Esophagus squamous epithelium (tissue), 4 donors: Measurements from ENCODE around the gene CST2.

Source experiments
- CTCF ChIP-seq, 6 experiments: fragments of 450-650 bp in 4 of 6; fragments of 200-600 bp in 2 of 6; sonication (generic) in 2 of 6; IDR thresholded peaks; one replicate each; pipeline ENCODE4 v1.5.1; 2016 to 2019; ENCODE audit warnings: antibody characterized with exemption in 6 of 6, mild to moderate bottlenecking in 4 of 6, moderate library complexity in 4 of 6
- POLR2A ChIP-seq, 4 donors: fragments of 450-650 bp; IDR thresholded peaks; one replicate each; pipeline ENCODE4 v1.6.1; 2017; ENCODE audit warnings: antibody characterized with exemption in 4 of 4, mild to moderate bottlenecking in 4 of 4, moderate library complexity in 3 of 4

- no peak for TF ChIP-seq POLR2A (IDR thresholded peaks at IDR 0.05)
- no peak for TF ChIP-seq CTCF (IDR thresholded peaks at IDR 0.05)
Observed at GRCh38 chr20:23823621-23824324, 2.8 kb downstream of the CST2 start.
